H1 (cell line): ENCODE data around the gene GGT5. TPM values are rescaled to one million over a fixed set of nuclear protein-coding genes. Genes with fewer than 3 reads are reported as not detected.

Experiments
- CTCF ChIA-PET: fragments of 300-600 bp; sonication (Branson Sonifier 250); formaldehyde crosslinking; loops from one replicate; lab custom pipeline; 2021; ENCODE audit not compliant: partially characterized antibody; lab: Charles Lee
- POLR2A ChIA-PET: fragments of 300-600 bp; sonication (Branson Sonifier 250); formaldehyde crosslinking; loops from one replicate; lab custom pipeline; 2021; ENCODE audit warnings: inconsistent platforms; ENCODE audit not compliant: partially characterized antibody; lab: Charles Lee
- DNase-seq, 2 experiments: peaks; one replicate each; pipeline versions ENCODE4 v3.0.0 to v3.0.0-alpha.2; 2010 to 2022; ENCODE audit warnings: low spot score in 2 of 2, low read depth in 1 of 2, mixed read lengths in 1 of 2
- FAIRE-seq: peaks from 2 replicates; lab custom pipeline; 2011; peaks lifted over from hg19 to GRCh38; lab: Jason Lieb, UNC
- H2AFZ ChIP-seq: 2 replicates; pipeline ENCODE4 v1.8.1; 2012; ENCODE audit warnings: low read length, inconsistent platforms
- H2AK5ac ChIP-seq: 2 replicates; pipeline ENCODE4 v1.6.1; 2013; ENCODE audit warnings: low read depth, low read length
- H2BK120ac ChIP-seq: replicated peaks from 2 replicates; pipeline ENCODE3; 2013; ENCODE audit warnings: low read depth, low read length, inconsistent platforms
- H2BK12ac ChIP-seq: 2 replicates; pipeline ENCODE4 v1.6.1; 2013; ENCODE audit warnings: low read depth, low read length
- H2BK15ac ChIP-seq: 2 replicates; pipeline ENCODE4 v1.6.1; 2013; ENCODE audit warnings: low read length
- H2BK20ac ChIP-seq: 2 replicates; pipeline ENCODE4 v1.6.1; 2013; ENCODE audit warnings: low read length
- H2BK5ac ChIP-seq: 2 replicates; pipeline ENCODE4 v1.6.1; 2013; ENCODE audit warnings: low read depth, low read length
- H3K14ac ChIP-seq: 2 replicates; pipeline ENCODE4 v1.6.1; 2013; ENCODE audit warnings: inconsistent platforms; ENCODE audit not compliant: insufficient read length
- H3K18ac ChIP-seq: 2 replicates; pipeline ENCODE4 v1.6.1; 2013; ENCODE audit warnings: low read length; ENCODE audit errors: extremely low read depth
- H3K23ac ChIP-seq: 2 replicates; pipeline ENCODE4 v1.6.1; 2013; ENCODE audit warnings: inconsistent platforms; ENCODE audit not compliant: insufficient read length
- H3K23me2 ChIP-seq: 2 replicates; pipeline ENCODE4 v1.6.1; 2013; ENCODE audit warnings: low read depth, low read length
- H3K27ac ChIP-seq: 2 replicates; pipeline ENCODE4 v1.6.1; 2011; ENCODE audit warnings: low read depth, low read length, inconsistent platforms
- H3K27me3 ChIP-seq, 4 experiments: replicated peaks in 1 of 4; 1 replicate in 1 of 4; 2 replicates in 3 of 4; pipeline versions ENCODE4 v1.6.1 to v1.8.1; 2011 to 2013; ENCODE audit warnings: low read length in 3 of 4, mild to moderate bottlenecking in 3 of 4, inconsistent platforms in 2 of 4, mixed read lengths in 2 of 4, moderate library complexity in 1 of 4; ENCODE audit not compliant: control insufficient read depth in 3 of 4, insufficient read depth in 3 of 4; ENCODE audit errors: extremely low read depth in 1 of 4
- H3K36me3 ChIP-seq, 4 experiments: 2 replicates each; pipeline versions ENCODE4 v1.6.1 to v1.8.1; 2011 to 2013; ENCODE audit warnings: mild to moderate bottlenecking in 4 of 4, low read length in 3 of 4, moderate library complexity in 2 of 4, control low read depth in 1 of 4, inconsistent platforms in 1 of 4; ENCODE audit not compliant: insufficient read depth in 4 of 4, control insufficient read depth in 2 of 4
- H3K4ac ChIP-seq: replicated peaks from 2 replicates; pipeline ENCODE3; 2013; ENCODE audit warnings: low read length, low read depth, mixed read lengths, inconsistent platforms; ENCODE audit not compliant: insufficient read length
- H3K4me1 ChIP-seq, 4 experiments: replicated peaks in 1 of 4; 1 replicate in 1 of 4; 2 replicates in 3 of 4; pipeline versions ENCODE4 v1.6.1 to v1.8.1; 2011 to 2013; ENCODE audit warnings: low read length in 3 of 4, inconsistent platforms in 2 of 4, mixed read lengths in 1 of 4; ENCODE audit not compliant: insufficient read depth in 4 of 4, control insufficient read depth in 3 of 4
- H3K4me2 ChIP-seq, 2 experiments: 2 replicates each; pipeline versions ENCODE4 v1.6.1 to v1.8.1; 2011 to 2013; ENCODE audit warnings: low read depth in 2 of 2, low read length in 2 of 2, control low read depth in 1 of 2, inconsistent platforms in 1 of 2, mild to moderate bottlenecking in 1 of 2; ENCODE audit not compliant: insufficient read depth in 1 of 2
- H3K4me3 ChIP-seq, 4 experiments: fragments of 200-600, 300-600 bp in 1 of 4; sonication (generic), shearing (Covaris generic), sonication (Bioruptor Twin) in 1 of 4; 2 replicates each; pipeline versions ENCODE4 v1.5.1 to v1.8.1; 2011 to 2016; ENCODE audit warnings: low read length in 4 of 4, low read depth in 3 of 4, control low read depth in 2 of 4, inconsistent platforms in 2 of 4, mild to moderate bottlenecking in 2 of 4, mixed read lengths in 1 of 4, moderate library complexity in 1 of 4; ENCODE audit not compliant: insufficient read depth in 2 of 4; ENCODE audit errors: extremely low read depth in 1 of 4
- H3K56ac ChIP-seq: replicated peaks from 2 replicates; pipeline ENCODE3; 2013; ENCODE audit warnings: low read depth, mild to moderate bottlenecking, mixed read lengths, low read length, inconsistent platforms; ENCODE audit not compliant: insufficient read length
- H3K79me1 ChIP-seq: 2 replicates; pipeline ENCODE4 v1.6.1; 2013; ENCODE audit warnings: low read depth, low read length, control low read depth
- H3K79me2 ChIP-seq, 2 experiments: 2 replicates each; pipeline versions ENCODE4 v1.6.1 to v1.8.1; 2012 to 2013; ENCODE audit warnings: low read length in 2 of 2, mild to moderate bottlenecking in 2 of 2, inconsistent platforms in 1 of 2; ENCODE audit not compliant: insufficient read depth in 2 of 2, control insufficient read depth in 1 of 2
- H3K9ac ChIP-seq, 4 experiments: replicated peaks in 1 of 4; 1 replicate in 1 of 4; 2 replicates in 3 of 4; pipeline versions ENCODE4 v1.6.1 to v1.8.1; 2011 to 2013; ENCODE audit warnings: low read depth in 3 of 4, low read length in 3 of 4, control low read depth in 2 of 4, mild to moderate bottlenecking in 2 of 4, moderate library complexity in 2 of 4, inconsistent platforms in 1 of 4; ENCODE audit errors: extremely low read depth in 1 of 4
- H3K9me3 ChIP-seq, 2 experiments: 2 replicates each; pipeline versions ENCODE4 v1.6.1 to v1.8.1; 2012 to 2013; ENCODE audit warnings: mild to moderate bottlenecking in 2 of 2, moderate library complexity in 2 of 2, control low read depth in 1 of 2, inconsistent platforms in 1 of 2, low read depth in 1 of 2, low read length in 1 of 2, mixed read lengths in 1 of 2; ENCODE audit not compliant: insufficient read depth in 2 of 2
- H4K20me1 ChIP-seq, 2 experiments: replicated peaks in 1 of 2; 2 replicates each; pipeline versions ENCODE3 to v1.8.1; 2011 to 2013; ENCODE audit warnings: inconsistent platforms in 2 of 2, low read length in 2 of 2, mild to moderate bottlenecking in 1 of 2; ENCODE audit not compliant: insufficient read depth in 2 of 2, control insufficient read depth in 1 of 2
- H4K5ac ChIP-seq: 2 replicates; pipeline ENCODE4 v1.6.1; 2013; ENCODE audit warnings: low read length, low read depth, mixed read lengths, inconsistent platforms; ENCODE audit not compliant: insufficient read length
- H4K8ac ChIP-seq: 2 replicates; pipeline ENCODE4 v1.8.0; 2013; ENCODE audit warnings: mild to moderate bottlenecking, moderate library complexity, low read length, inconsistent platforms; ENCODE audit not compliant: insufficient read depth; ENCODE audit errors: extremely low read depth
- H4K91ac ChIP-seq: replicated peaks from 2 replicates; pipeline ENCODE3; 2013; ENCODE audit warnings: low read length, mixed read lengths, inconsistent platforms; ENCODE audit not compliant: insufficient read length
- JUND ChIP-seq: IDR thresholded peaks from 2 replicates; pipeline ENCODE4 v1.6.1; 2011; ENCODE audit warnings: mild to moderate bottlenecking, improper control_type of control experiment, low read length
- RAD21 ChIP-seq, 2 experiments: IDR thresholded peaks in 1 of 2; conservative IDR thresholded peaks in 1 of 2; 2 replicates each; pipeline ENCODE4 v1.6.1; 2011; ENCODE audit warnings: low read depth in 2 of 2, low read length in 2 of 2, improper control_type of control experiment in 1 of 2, inconsistent platforms in 1 of 2, mild to moderate bottlenecking in 1 of 2, moderate library complexity in 1 of 2
- WGBS, 2 experiments: shearing (Covaris generic) in 1 of 2; methylation state at CpG; one replicate each; pipeline versions ENCODE4 v1.1.6 to v1.1.7; 2013 to 2015; ENCODE audit warnings: low lambda C conversion rate in 2 of 2, mixed read lengths in 2 of 2, inconsistent platforms in 1 of 2, low coverage in 1 of 2, missing lambda C conversion rate in 1 of 2; ENCODE audit not compliant: insufficient replicate concordance in 2 of 2, insufficient coverage in 1 of 2, insufficient read length in 1 of 2; ENCODE audit errors: extremely low coverage in 1 of 2, missing lambda C conversion rate in 1 of 2; 5-methylcytosine and 5-hydroxymethylcytosine counted together
- polyA plus RNA-seq, 7 experiments: library from polyadenylated mRNA; depleted of rRNA in 3 of 7; stranded (reverse) in 5 of 7; unstranded in 2 of 7; fragments of >200 nt in 5 of 7; fragments of 200-250 nt in 2 of 7; gene quantifications; 1 replicate in 5 of 7; 2 replicates in 1 of 7; 4 replicates in 1 of 7; pipeline versions ENCODE4 v1.2.1 to v1.2.3, GENCODE V29; 2011 to 2013; ENCODE audit warnings: missing spikeins in 2 of 7, mixed read lengths in 2 of 7
- total RNA-seq: library from RNA; stranded (reverse); fragmentation: NEBNext Ultra II Directional; extraction: Animal tissue kit (Norgen Biotek cat#: 25700); gene quantifications from 2 replicates; pipeline ENCODE4 v1.2.1, GENCODE V29; 2021

GGT5 gene
- total and polyA plus RNA-seq, 2 of the 8 experiments (the other 6 are each of a cell fraction or from before 2014, with no cell fraction given): 0.05 TPM; not detected in 1

GRCh38 chr22:24190596-24191208 lies 54.2 kb downstream of the GGT5 start:
- no peak overlapping the region for H2BK20ac ChIP-seq
- no peak overlapping the region for H3K18ac ChIP-seq
- TF ChIP-seq JUND (no peak), RAD21 (IDR thresholded peaks at IDR 0.05 in 1 of 2, conservative IDR thresholded peaks at IDR 0.05 in 1 of 2; ENCODE audit: low read depth in 2 of 2, low read length in 2 of 2) (0 out of 4 replicates have a peak, but pooled peaks of 1 of the 2 experiments have one; percentile 16)
- H3K4me1 ChIP-seq: peaks cover 0 to 7% (median 0%) of the 10 kb centered on the region in 4 experiments; a peak in 4 of 7 replicates
- no peak overlapping the region for H3K27ac ChIP-seq
- H3K23ac ChIP-seq: no peak overlapping the region
- POLR2A ChIA-PET: no interaction called here
- no peaks in the 10 kb centered on the region for H3K27me3 ChIP-seq
- no peaks in the 10 kb centered on the region for H3K36me3 ChIP-seq
- H3K14ac ChIP-seq: no peak overlapping the region
- no peak overlapping the region for H2AK5ac ChIP-seq
- no peaks in the 10 kb centered on the region for H3K79me2 ChIP-seq
- H4K8ac ChIP-seq: no peak overlapping the region
- no peak overlapping the region for H3K9ac ChIP-seq
- no peaks in the 10 kb centered on the region for H3K79me1 ChIP-seq
- 0 out of 2 replicates have a peak overlapping the region, but pooled peaks have one; percentile 3 for H2BK12ac ChIP-seq
- H3K56ac ChIP-seq: no peak overlapping the region
- CTCF ChIA-PET: interaction anchor here (0.7 to 7.2 kb wide), 33 partner anchors 10 to 354 kb away, joined by 3 to 96 read pairs (median 7); partner anchors contain the start of genes GGT5 and SUSD2
- H2BK15ac ChIP-seq: no peak overlapping the region
- H4K91ac ChIP-seq: no peak overlapping the region
- no peak overlapping the region for H2BK120ac ChIP-seq
- H4K20me1 ChIP-seq: no peaks in the 10 kb centered on the region
- H3K4ac ChIP-seq: no peak overlapping the region
- H3K4me3 ChIP-seq: no peak overlapping the region
- H3K23me2 ChIP-seq: no peaks in the 10 kb centered on the region
- 89% methylated on average over 7 of the region's 8 CpGs; no CpG with 5 or more reads in 1 of the 2 experiments for WGBS, 2 experiments
- no peak overlapping the region for H4K5ac ChIP-seq
- H3K4me2 ChIP-seq: no peak overlapping the region
- no peaks in the 10 kb centered on the region for H3K9me3 ChIP-seq
- no peak overlapping the region for H2AFZ ChIP-seq
- no peak for DNase-seq
- no peak for FAIRE-seq
- H2BK5ac ChIP-seq: no peak overlapping the region
